Prostate gland (tissue), 2 donors: ENCODE results near the gene RGS2. TPM values are rescaled to one million over a fixed set of nuclear protein-coding genes. Genes with fewer than 3 reads are reported as not detected.
A peak's percentile ranks its signal among the peaks of the same experiment; 100 is the strongest.

Experiments used
- DNase-seq: peaks from one replicate; pipeline ENCODE4 v3.0.0-alpha.2; 2019; ENCODE audit warnings: low spot score
- H3K27ac ChIP-seq, 2 donors: fragments of 200-600 bp; sonication (generic); 2 replicates each; pipeline ENCODE4 v1.5.1; 2017 to 2019
- H3K27me3 ChIP-seq: fragments of 200-600 bp; sonication (generic); replicated peaks from 2 replicates; pipeline ENCODE4 v1.5.1; 2019; ENCODE audit not compliant: insufficient read depth
- H3K36me3 ChIP-seq, 2 donors: fragments of 200-600 bp; sonication (generic); 1 replicate in 1 of 2; 2 replicates in 1 of 2; pipeline versions ENCODE4 v1.5.1 to v1.8.1; 2017 to 2019
- H3K4me1 ChIP-seq: fragments of 200-600 bp; sonication (generic); replicated peaks from 2 replicates; pipeline ENCODE4 v1.5.1; 2019
- H3K4me3 ChIP-seq, 2 donors: fragments of 200-600 bp; sonication (generic); 2 replicates each; pipeline ENCODE4 v1.5.1; 2017 to 2019
- H3K9me3 ChIP-seq: fragments of 200-600 bp; sonication (generic); 2 replicates; pipeline ENCODE4 v1.5.1; 2017
- CTCF ChIP-seq, 4 experiments: fragments of 200-600 bp in 2 of 4; fragments of 450-650 bp in 2 of 4; sonication (generic) in 2 of 4; IDR thresholded peaks; 1 replicate in 3 of 4; 2 replicates in 1 of 4; pipeline ENCODE4 v1.5.1; 2016 to 2019; ENCODE audit warnings: antibody characterized with exemption in 4 of 4, mild to moderate bottlenecking in 2 of 4, moderate library complexity in 2 of 4
- POLR2A ChIP-seq: fragments of 450-650 bp; IDR thresholded peaks from one replicate; pipeline ENCODE4 v1.6.1; 2016; ENCODE audit warnings: antibody characterized with exemption, mild to moderate bottlenecking
- POLR2AphosphoS5 ChIP-seq: sonication (generic); formaldehyde crosslinking; IDR thresholded peaks from one replicate; pipeline ENCODE4 v1.6.1; 2017; ENCODE audit warnings: antibody characterized with exemption
- whole genome bisulfite sequencing: methylation state at CpG from one replicate; pipeline ENCODE4 v1.1.5; 2018; 5-methylcytosine and 5-hydroxymethylcytosine counted together
- intact Hi-C: fragments of 100-400 bp; cut with DNase I; formaldehyde crosslinking; loops from one replicate; pipeline ENCODE4 v1.14.2; 2022
- total RNA-seq, 2 donors: library from RNA; depleted of rRNA; stranded (reverse); fragments of >200 nt; gene quantifications; one replicate each; pipeline ENCODE4 v1.1.0, GENCODE V29; 2016

RGS2 gene
- total RNA-seq, 2 donors from 2014 or later = 70.2 to 129 TPM

GRCh38 chr1:192801451-192801850 lies 7.4 kb upstream of the RGS2 start:
- 74% methylated on average over 2 of the region's 2 CpGs for WGBS
- intact Hi-C loops = loop anchor here (10.0 kb wide), 2 partner anchors 147 to 227 kb away; partner anchors contain the start of gene RGS1
- H3K27ac ChIP-seq = no peak overlapping the region
- H3K4me3 ChIP-seq = no peak overlapping the region
- no peaks in the 10 kb centered on the region for H3K27me3 ChIP-seq
- H3K36me3 ChIP-seq = no peaks in the 10 kb centered on the region
- TF ChIP-seq POLR2A = no peak
- TF ChIP-seq CTCF (IDR thresholded peaks at IDR 0.05) = no peak
- TF ChIP-seq POLR2AphosphoS5 = no peak
- DNase-seq = no peak
- H3K4me1 ChIP-seq = no peaks in the 10 kb centered on the region
- H3K9me3 ChIP-seq = no peaks in the 10 kb centered on the region

- no peak for DNase-seq
- Histone ChIP-seq H3K36me3 (no peaks in the 10 kb centered on the region), H3K9me3 (no peaks in the 10 kb centered on the region), H3K4me3 (no peak overlapping the region), H3K27me3 (no peaks in the 10 kb centered on the region), H3K27ac (no peak overlapping the region), H3K4me1 (no peaks in the 10 kb centered on the region)
- intact Hi-C loops = loop anchor here (10.0 kb wide), 2 partner anchors 148 to 228 kb away; partner anchors contain the start of gene RGS1
- TF ChIP-seq POLR2A (no peak), CTCF (IDR thresholded peaks at IDR 0.05) (no peak), POLR2AphosphoS5 (no peak)
Observed at GRCh38 chr1:192802406-192802805, 6.4 kb upstream of the RGS2 start.

- no peaks in the 10 kb centered on the region for H3K36me3 ChIP-seq
- H3K27me3 ChIP-seq = no peaks in the 10 kb centered on the region
- H3K27ac ChIP-seq = no peak overlapping the region
- intact Hi-C loops = loop anchor here (10.0 kb wide), 2 partner anchors 149 to 229 kb away; partner anchors contain the start of gene RGS1
- TF ChIP-seq POLR2A (no peak), CTCF (IDR thresholded peaks at IDR 0.05) (no peak), POLR2AphosphoS5 (no peak)
- no peak for DNase-seq
- no peak overlapping the region for H3K4me3 ChIP-seq
- H3K9me3 ChIP-seq = no peaks in the 10 kb centered on the region
- no peaks in the 10 kb centered on the region for H3K4me1 ChIP-seq
Observed at GRCh38 chr1:192803501-192803900, 5.3 kb upstream of the RGS2 start.

GRCh38 chr1:192805832-192806323 lies 3.0 kb upstream of the RGS2 start:
- intact Hi-C loops = loop anchor here (5.0 to 10.0 kb wide), 4 partner anchors 151 to 329 kb away; partner anchors contain the start of genes CDC73 and RGS1
- peak; percentile 39 for DNase-seq
- H3K9me3 ChIP-seq = no peaks in the 10 kb centered on the region
- no peaks in the 10 kb centered on the region for H3K36me3 ChIP-seq
- no peaks in the 10 kb centered on the region for H3K27me3 ChIP-seq
- H3K27ac ChIP-seq = peak overlapping the region in 1 of 2 donors; percentile 88
- WGBS = 80% methylated on average over 2 of the region's 2 CpGs
- H3K4me3 ChIP-seq = no peak overlapping the region
- TF ChIP-seq CTCF (IDR thresholded peaks at IDR 0.05) (peak; percentile 17 to 81 (median 68)), POLR2A (no peak), POLR2AphosphoS5 (peak; percentile 80)
- H3K4me1 ChIP-seq = no peaks in the 10 kb centered on the region
